ENCODE data around the gene VWA7.

DNA sequence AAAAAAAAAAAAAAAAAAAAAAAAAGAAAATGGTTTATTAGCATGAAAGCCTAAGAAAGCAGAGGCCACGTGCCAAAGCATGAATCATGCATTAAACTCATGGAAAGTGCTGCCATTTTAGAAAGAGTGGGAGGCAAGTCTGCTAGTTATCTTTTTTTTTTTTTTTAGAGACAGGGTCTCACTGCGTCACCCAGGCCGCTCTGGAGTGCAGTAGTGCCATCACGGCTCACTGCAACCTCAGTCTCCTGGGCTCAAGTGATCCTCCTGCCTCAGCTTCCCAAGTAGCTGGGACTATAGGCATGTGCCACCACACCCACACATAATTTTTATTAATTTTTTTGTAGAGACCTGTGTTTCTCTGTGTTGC is 5.2 kb downstream of the VWA7 start:
- TF ChIP-seq, protein P1, sequence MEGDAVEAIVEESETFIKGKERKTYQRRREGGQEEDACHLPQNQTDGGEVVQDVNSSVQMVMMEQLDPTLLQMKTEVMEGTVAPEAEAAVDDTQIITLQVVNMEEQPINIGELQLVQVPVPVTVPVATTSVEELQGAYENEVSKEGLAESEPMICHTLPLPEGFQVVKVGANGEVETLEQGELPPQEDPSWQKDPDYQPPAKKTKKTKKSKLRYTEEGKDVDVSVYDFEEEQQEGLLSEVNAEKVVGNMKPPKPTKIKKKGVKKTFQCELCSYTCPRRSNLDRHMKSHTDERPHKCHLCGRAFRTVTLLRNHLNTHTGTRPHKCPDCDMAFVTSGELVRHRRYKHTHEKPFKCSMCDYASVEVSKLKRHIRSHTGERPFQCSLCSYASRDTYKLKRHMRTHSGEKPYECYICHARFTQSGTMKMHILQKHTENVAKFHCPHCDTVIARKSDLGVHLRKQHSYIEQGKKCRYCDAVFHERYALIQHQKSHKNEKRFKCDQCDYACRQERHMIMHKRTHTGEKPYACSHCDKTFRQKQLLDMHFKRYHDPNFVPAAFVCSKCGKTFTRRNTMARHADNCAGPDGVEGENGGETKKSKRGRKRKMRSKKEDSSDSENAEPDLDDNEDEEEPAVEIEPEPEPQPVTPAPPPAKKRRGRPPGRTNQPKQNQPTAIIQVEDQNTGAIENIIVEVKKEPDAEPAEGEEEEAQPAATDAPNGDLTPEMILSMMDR (IDR thresholded peaks at IDR 0.05; ENCODE audit: borderline replicate concordance, extremely low read depth, low read length, poor library complexity, severe bottlenecking), result no peak
- TF ChIP-seq EZH2 (IDR thresholded peaks at IDR 0.05; ENCODE audit: borderline replicate concordance, low read depth, low read length, severe bottlenecking), result no peak

Data from DND-41 (cell line).